Osteocyte (in vitro differentiated cells): ENCODE results near the gene PRDM15. TPM values are rescaled to one million over a fixed set of nuclear protein-coding genes. Genes with fewer than 3 reads are reported as not detected.

ENCODE experiments used
- DNase-seq: peaks from one replicate; pipeline ENCODE4 v3.0.0; 2021; ENCODE audit warnings: mixed read lengths; ENCODE audit not compliant: unreplicated experiment; ENCODE audit errors: extremely low spot score
- H3K27ac Mint-ChIP-seq: one replicate; pipeline ENCODE4 v1.8.0; 2021; ENCODE audit warnings: mild to moderate bottlenecking, mixed read lengths; ENCODE audit not compliant: unreplicated experiment
- H3K27me3 Mint-ChIP-seq: one replicate; pipeline ENCODE4 v1.8.0; 2021; ENCODE audit warnings: mixed read lengths; ENCODE audit not compliant: unreplicated experiment
- H3K36me3 Mint-ChIP-seq: one replicate; pipeline ENCODE4 v1.8.0; 2021; ENCODE audit warnings: mixed read lengths; ENCODE audit not compliant: unreplicated experiment
- H3K4me1 Mint-ChIP-seq: one replicate; pipeline ENCODE4 v1.8.0; 2021; ENCODE audit warnings: mixed read lengths; ENCODE audit not compliant: unreplicated experiment
- H3K4me3 Mint-ChIP-seq: one replicate; pipeline ENCODE4 v1.8.0; 2021; ENCODE audit warnings: mild to moderate bottlenecking, moderate library complexity, mixed read lengths; ENCODE audit not compliant: unreplicated experiment
- H3K9me3 Mint-ChIP-seq: one replicate; pipeline ENCODE4 v1.8.0; 2021; ENCODE audit warnings: mixed read lengths; ENCODE audit not compliant: unreplicated experiment
- CTCF ChIP-seq: fragments of 200-600 bp; sonication (generic); IDR thresholded peaks from 2 replicates; pipeline ENCODE4 v1.5.0; 2021; ENCODE audit warnings: antibody characterized with exemption, mild to moderate bottlenecking, moderate library complexity
- total RNA-seq: library from RNA; stranded (reverse); gene quantifications from 2 replicates; pipeline ENCODE4 v1.2.1, GENCODE V29; 2021

PRDM15 gene
- total RNA-seq, 1 donor from 2014 or later, result 11.4 TPM

GRCh38 chr21:41840880-41841279, 38.3 kb downstream of the PRDM15 start:
- H3K27ac Mint-ChIP-seq, result no peak overlapping the region
- no peak overlapping the region for H3K4me3 Mint-ChIP-seq
- no peak for DNase-seq
- no peak for TF ChIP-seq CTCF
- H3K4me1 Mint-ChIP-seq, result no peaks in the 10 kb centered on the region
- peaks cover 40% of the 10 kb centered on the region for H3K36me3 Mint-ChIP-seq
- H3K27me3 Mint-ChIP-seq, result no peaks in the 10 kb centered on the region
- H3K9me3 Mint-ChIP-seq, result peaks cover 11% of the 10 kb centered on the region

- H3K4me3 Mint-ChIP-seq, result no peak overlapping the region
- DNase-seq, result no peak
- H3K4me1 Mint-ChIP-seq, result no peaks in the 10 kb centered on the region
- no peak for TF ChIP-seq CTCF
- peaks cover 11% of the 10 kb centered on the region for H3K9me3 Mint-ChIP-seq
- peaks cover 45% of the 10 kb centered on the region for H3K36me3 Mint-ChIP-seq
- H3K27ac Mint-ChIP-seq, result no peak overlapping the region
- no peaks in the 10 kb centered on the region for H3K27me3 Mint-ChIP-seq
Observed at GRCh38 chr21:41839387-41840000, 39.6 kb downstream of the PRDM15 start.

- TF ChIP-seq CTCF, result no peak
- peaks cover 41% of the 10 kb centered on the region for H3K36me3 Mint-ChIP-seq
Observed at GRCh38 chr21:41837756-41838297, 41.3 kb downstream of the PRDM15 start.

GRCh38 chr21:41836166-41837015, 42.8 kb downstream of the PRDM15 start:
- no peak overlapping the region for H3K27ac Mint-ChIP-seq
- H3K4me1 Mint-ChIP-seq, result no peaks in the 10 kb centered on the region
- H3K27me3 Mint-ChIP-seq, result no peaks in the 10 kb centered on the region
- H3K4me3 Mint-ChIP-seq, result no peak overlapping the region
- H3K9me3 Mint-ChIP-seq, result peaks cover 11% of the 10 kb centered on the region
- no peak for TF ChIP-seq CTCF
- no peak for DNase-seq
- peaks cover 40% of the 10 kb centered on the region for H3K36me3 Mint-ChIP-seq

More at GRCh38 chr21:41837756-41838297, 41.3 kb downstream of the PRDM15 start:
- Mint-ChIP-seq H3K9me3 (peaks cover 11% of the 10 kb centered on the region), H3K4me3 (no peak overlapping the region), H3K4me1 (no peaks in the 10 kb centered on the region), H3K27ac (no peak overlapping the region), H3K27me3 (no peaks in the 10 kb centered on the region)
- DNase-seq, result no peak

- no peak for DNase-seq
- H3K36me3 Mint-ChIP-seq, result peaks cover 33% of the 10 kb centered on the region
- no peak overlapping the region for H3K4me3 Mint-ChIP-seq
- no peaks in the 10 kb centered on the region for H3K4me1 Mint-ChIP-seq
- no peak overlapping the region for H3K27ac Mint-ChIP-seq
- no peak for TF ChIP-seq CTCF
- no peaks in the 10 kb centered on the region for H3K27me3 Mint-ChIP-seq
- H3K9me3 Mint-ChIP-seq, result peaks cover 4% of the 10 kb centered on the region
Observed at GRCh38 chr21:41835711-41836154, 43.4 kb downstream of the PRDM15 start.
